GM06990 (cell line): ENCODE data around the gene SLCO3A1.

Source experiments
- DNase-seq: peaks from one replicate; pipeline ENCODE4 v3.0.0-alpha.2; 2011; ENCODE audit not compliant: insufficient read length; ENCODE audit errors: extremely low read depth
- H3K27me3 ChIP-seq: replicated peaks from 2 replicates; pipeline ENCODE4 v1.6.0; 2011; ENCODE audit warnings: low read length; ENCODE audit not compliant: control insufficient read depth, insufficient read depth
- H3K36me3 ChIP-seq: 2 replicates; pipeline ENCODE4 v1.5.1; 2011; ENCODE audit warnings: low read length; ENCODE audit not compliant: control insufficient read depth, insufficient read depth
- H3K4me3 ChIP-seq: replicated peaks from 2 replicates; pipeline ENCODE4 v1.5.1; 2011; ENCODE audit warnings: low read depth, mild to moderate bottlenecking, control low read depth, low read length
- CTCF ChIP-seq: IDR thresholded peaks from 2 replicates; pipeline ENCODE4 v1.5.1; 2011; ENCODE audit warnings: low read length, control low read depth, mild to moderate bottlenecking, inconsistent platforms; ENCODE audit not compliant: insufficient read depth, poor library complexity, severe bottlenecking

SLCO3A1 gene

GRCh38 chr15:91872356-91873137 lies 19.0 kb downstream of the SLCO3A1 start:
- no peaks in the 10 kb centered on the region; the same call in 1 of the 2 replicates for H3K27me3 ChIP-seq
- no peaks in the 10 kb centered on the region for H3K36me3 ChIP-seq
- no peak for TF ChIP-seq CTCF
- H3K4me3 ChIP-seq, result no peak overlapping the region
- DNase-seq, result no peak

- TF ChIP-seq CTCF, result no peak
- no peak for DNase-seq
- H3K36me3 ChIP-seq, result no peaks in the 10 kb centered on the region
- no peaks in the 10 kb centered on the region; the same call in 1 of the 2 replicates for H3K27me3 ChIP-seq
- no peak overlapping the region for H3K4me3 ChIP-seq
Measured at GRCh38 chr15:91873138-91873536, 19.6 kb downstream of the SLCO3A1 start.

GRCh38 chr15:91874171-91874570 lies 20.7 kb downstream of the SLCO3A1 start:
- Histone ChIP-seq H3K4me3 (no peak overlapping the region), H3K36me3 (no peaks in the 10 kb centered on the region), H3K27me3 (no peaks in the 10 kb centered on the region; the same call in 1 of the 2 replicates)
- DNase-seq, result no peak
- no peak for TF ChIP-seq CTCF

DNA sequence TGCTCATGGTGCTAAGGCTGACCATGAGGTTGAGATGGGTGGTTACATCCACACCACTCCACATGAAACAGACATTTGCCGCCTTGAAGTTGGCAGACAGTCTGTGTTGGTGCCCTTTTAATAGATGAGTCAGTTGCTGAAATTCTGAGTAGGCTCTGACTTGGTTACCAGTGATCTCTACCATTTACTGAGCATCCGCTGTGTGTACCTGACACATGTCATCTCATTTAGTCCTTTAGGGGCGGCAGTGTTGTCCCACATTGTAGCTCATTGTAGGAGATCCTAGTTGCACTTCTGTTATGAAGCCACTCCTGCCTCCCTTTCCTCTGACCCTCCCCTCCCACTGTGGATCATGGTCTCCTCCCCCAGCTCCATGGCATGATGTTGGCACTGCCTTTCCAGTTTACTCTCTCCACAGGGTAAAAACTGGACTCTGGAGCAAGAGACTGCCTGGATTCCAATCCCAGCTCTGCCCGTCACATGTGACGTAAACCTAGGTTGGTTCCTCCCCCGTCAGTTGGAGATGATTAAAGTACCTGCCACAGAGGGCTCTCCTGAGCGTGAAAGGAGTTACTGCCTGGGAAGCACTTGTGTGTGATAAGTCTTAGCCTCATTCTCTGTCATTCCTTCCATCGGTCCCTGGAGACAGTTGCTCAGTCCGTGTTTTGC lies 21.6 kb downstream of the SLCO3A1 start:
- no peak overlapping the region for H3K4me3 ChIP-seq
- H3K27me3 ChIP-seq, result no peaks in the 10 kb centered on the region; the same call in 1 of the 2 replicates
- TF ChIP-seq CTCF, result no peak
- no peaks in the 10 kb centered on the region for H3K36me3 ChIP-seq
- no peak for DNase-seq

DNA sequence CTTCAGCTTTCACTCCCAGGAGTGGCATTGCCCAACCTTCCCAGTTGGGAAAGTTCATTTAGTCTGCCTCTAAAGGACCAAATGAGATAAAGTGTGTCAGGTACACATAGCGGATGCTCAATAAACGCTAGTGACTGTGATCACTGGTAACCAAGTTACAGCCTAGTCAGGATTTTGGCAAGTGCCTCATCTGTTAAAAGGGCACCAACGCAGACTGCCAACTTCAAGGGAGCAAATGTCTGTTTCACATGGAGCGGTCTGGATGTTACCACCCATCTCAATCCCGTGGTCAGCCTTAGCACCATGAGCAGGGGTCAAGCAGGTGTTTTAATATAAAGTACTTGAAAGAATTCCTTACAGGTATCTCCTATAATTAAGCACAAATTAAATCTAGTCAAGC lies 22.7 kb downstream of the SLCO3A1 start:
- no peak for DNase-seq
- no peak for TF ChIP-seq CTCF
- Histone ChIP-seq H3K36me3 (no peaks in the 10 kb centered on the region), H3K27me3 (no peaks in the 10 kb centered on the region; the same call in 1 of the 2 replicates), H3K4me3 (no peak overlapping the region)
